Measurements from ENCODE around the gene RPS16.
"Not testable (repeated sequence)": the region's sequence is repeated elsewhere in the genome, so short reads cannot be mapped to it uniquely, and the experiment has no call there.

RPS16 gene

DNA sequence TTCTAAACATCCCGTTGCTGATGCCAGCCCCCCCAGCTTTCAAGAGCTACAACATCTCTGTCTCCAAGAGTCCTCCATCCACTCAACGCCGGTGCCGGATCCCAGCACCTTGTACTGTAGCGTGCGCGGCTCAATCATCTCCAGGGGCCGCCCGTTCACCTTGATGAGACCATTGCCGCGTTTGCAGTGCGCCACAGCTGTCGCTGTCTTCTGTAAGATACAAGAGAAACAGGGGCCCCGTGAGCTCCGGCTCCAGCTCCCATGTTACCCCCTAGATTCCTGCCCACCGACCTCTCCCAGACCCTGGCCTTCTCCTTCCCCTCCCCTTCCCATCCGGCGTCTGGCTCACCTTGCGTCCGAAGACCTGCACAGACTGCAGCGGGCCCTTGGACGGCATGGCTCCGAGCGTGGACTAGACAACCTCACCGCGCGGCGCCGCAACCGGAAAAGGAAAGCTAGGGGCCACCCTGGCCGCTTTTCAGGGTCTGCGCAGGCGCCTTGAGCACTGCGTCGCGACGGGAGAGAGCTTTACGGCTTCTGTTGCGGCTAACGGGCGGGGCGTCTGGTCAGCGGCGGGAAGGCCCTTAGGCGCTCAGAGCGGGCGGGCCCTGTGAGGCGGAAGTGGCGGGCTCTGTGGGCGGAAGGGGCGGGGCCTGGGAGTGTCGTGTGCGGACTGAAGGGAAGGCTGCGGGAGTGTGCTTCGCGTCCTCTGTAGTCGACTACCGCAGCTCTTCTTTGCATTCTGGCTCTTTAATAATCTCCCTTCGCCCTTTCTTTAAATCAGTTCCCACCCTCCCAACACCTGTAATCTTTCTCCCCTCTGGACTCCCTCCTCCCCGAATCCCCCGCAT is at the start of gene RPS16:
RPS16 (minus strand) TSS at position 451 of the 851 bp plus-strand sequence; CDS start at position 397, 54 bp downstream.
- DNase-seq = peak; percentile 99

DNA sequence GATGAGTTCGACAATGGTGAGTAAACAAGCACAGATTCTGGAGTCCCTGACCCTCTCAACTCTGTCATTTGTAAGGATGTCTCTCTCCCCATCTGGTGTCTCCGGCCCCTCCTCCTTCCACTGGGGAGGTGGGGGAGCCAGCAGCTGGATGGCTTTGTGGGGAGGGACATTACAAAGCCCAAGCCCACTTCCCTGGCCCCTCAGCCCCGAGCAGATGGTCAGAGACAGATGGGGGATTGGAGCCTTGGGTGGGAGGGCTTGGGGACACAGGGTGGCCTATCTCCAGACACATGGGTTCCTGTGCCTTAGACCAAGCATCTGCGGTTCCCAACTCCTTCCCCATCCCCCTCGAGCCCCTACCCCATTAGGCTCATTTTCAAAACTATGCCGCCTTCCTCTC is 47.4 kb upstream of the RPS16 start:
- no peak for DNase-seq

DNA sequence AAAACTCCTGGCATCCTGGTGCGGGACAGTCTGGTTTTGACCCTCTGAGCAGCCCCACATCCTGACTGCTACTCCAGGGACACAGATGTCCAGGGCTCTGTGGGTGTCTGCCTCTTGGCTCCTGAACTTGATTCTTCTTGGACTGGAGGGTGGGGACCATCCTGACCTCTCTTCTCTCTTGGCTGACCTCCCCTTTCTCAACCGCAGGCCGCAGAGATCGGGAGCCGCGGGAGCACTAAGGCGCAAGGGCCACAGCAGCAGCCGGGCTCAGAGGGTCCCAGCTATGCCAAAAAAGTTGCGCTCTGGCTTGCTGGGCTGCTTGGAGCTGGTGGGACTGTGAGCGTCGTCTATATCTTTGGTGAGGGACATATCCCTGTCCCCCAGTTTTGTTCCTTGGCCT is 45.9 kb upstream of the RPS16 start:
- no peak for DNase-seq

DNA sequence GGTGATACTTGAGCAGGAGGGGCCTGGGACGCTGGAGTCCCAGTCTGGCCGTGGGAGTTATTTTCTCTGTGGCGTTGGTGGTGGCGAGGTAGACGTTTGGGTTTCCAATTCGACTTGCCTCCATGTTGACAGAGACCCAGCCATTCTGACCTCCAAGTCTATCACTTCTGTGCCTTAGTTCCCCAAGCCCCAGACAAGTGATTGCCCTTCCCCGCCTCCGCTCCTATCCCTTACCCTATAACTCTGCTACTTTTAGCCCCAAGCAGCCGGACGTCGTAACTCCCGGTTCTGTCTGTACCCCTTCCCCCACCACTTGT is 45.4 kb upstream of the RPS16 start:
- DNase-seq = no peak

DNA sequence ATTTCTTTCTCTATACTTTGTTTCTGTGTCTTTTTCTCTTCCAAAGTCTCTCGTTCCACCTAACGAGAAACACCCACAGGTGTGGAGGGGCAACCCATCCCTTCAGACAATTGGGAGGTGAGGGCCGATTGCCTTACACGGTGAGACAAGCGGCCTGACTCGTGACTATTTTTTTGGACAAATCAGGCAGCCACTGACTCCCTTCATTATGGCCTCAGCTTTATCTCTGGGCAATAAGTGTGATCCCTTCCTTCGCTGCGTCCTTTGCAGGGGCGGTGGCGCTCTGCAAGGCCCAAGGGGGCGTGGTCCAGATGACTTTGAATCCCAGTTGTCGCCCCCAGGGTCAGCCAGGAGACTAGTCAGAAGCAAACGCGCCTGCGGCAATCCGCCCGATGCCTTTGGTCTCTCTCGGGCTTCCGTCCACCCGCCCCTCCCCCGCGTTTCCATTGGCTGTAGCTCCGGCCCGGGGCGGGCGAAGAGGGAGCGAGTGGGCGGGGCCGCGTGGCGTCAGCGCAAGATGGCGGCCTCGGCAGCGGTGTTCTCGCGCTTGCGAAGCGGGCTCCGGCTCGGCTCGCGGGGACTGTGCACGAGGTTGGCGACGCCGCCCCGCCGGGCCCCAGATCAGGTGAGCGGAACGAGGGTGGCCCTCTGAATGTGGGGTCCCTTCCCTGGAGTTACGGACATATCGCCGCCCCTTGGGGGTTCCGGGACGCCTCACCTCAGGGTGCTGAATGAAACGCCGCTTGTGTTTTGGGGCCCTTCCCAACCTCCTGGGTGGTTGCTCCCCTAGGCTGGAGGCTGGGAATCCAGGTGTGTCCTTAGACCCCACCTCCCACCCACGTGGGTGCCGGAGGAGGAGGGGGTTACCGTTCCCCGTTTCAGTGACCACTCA is 44.8 kb upstream of the RPS16 start, which contains the start of gene TIMM50:
TIMM50 (plus strand) TSS at position 502 of the 892 bp plus-strand sequence; CDS start at position 518, 16 bp downstream.
- DNase-seq = peak; percentile 99

DNA sequence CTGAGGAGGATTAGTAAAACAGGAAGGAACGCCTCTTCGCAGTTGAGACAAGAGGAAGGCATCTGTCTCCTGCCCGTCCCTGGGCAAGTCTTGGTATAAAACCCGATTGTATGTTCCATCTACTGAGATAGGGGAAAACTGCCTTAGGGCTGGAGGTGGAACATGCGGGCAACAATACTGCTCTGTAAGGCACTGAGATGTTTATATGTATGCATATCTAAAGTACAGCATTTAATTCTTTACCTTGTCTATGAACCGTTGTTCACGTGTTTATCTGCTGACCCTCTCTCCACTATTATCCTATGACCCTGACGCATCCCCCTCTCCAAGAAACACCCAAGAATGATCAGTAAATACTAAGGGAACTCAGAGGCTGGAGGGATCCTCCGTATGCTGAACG is 44.2 kb upstream of the RPS16 start:
- DNase-seq = no peak

DNA sequence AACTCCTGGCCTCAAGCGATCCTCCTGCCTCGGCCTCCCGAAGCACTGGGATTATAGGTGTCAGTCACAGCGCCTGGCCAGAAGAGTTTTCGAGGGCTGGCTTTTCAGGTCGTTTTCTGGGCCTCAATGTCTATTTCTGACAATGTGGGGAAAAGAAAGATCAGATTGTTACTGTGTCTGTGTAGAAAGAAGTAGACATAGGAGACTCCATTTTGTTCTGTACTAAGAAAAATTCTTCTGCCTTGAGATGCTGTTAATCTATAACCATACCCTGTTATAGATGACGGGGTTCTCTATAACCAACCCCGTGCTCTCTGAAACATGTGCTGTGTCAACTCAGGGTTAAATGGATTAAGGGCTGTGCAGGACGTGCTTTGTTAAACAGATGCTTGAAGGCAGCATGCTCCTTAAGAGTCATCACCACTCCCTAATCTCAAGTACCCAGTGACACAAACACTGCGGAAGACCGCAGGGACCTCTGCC is 43.6 kb upstream of the RPS16 start:
- DNase-seq = not testable (repeated sequence)

DNA sequence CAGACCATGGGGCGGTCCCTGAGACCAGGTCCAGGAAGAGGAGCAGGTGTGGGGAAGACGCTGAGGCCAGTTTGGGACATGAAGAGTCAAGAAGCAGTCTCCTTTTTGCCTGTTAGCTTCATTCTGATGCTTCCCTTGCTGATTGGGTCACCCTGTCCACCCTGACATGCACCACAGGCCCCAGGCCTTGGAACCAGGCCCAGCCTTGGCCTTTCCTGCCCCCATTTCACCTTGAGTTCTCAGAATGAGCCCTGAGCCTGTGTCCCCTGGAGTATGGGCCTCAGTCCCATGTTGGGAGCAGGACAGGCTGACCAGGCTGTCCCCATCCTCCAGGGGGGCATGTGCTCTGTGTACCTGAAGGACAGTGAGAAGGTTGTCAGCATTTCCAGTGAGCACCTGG is 40.0 kb upstream of the RPS16 start:
- no peak for DNase-seq

DNA sequence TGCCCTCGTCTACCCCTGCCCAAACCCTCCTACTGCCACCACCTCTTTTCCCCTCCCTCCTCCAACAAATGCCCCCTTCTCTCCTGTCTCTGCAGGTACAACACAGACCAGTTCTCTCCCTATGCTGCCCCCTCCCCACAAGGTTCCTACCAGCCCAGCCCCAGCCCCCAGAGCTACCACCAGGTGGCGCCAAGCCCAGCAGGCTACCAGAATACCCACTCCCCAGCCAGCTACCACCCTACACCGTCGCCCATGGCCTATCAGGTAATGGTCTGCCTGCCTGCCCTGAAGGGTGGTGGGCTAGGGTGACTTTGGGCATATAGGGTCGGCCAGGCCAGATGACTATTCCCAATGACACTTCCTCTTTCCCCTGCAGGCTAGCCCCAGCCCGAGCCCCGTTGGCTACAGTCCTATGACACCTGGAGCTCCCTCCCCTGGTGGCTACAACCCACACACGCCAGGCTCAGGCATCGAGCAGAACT is 38.4 kb upstream of the RPS16 start:
- DNase-seq = peak; percentile 88

DNA sequence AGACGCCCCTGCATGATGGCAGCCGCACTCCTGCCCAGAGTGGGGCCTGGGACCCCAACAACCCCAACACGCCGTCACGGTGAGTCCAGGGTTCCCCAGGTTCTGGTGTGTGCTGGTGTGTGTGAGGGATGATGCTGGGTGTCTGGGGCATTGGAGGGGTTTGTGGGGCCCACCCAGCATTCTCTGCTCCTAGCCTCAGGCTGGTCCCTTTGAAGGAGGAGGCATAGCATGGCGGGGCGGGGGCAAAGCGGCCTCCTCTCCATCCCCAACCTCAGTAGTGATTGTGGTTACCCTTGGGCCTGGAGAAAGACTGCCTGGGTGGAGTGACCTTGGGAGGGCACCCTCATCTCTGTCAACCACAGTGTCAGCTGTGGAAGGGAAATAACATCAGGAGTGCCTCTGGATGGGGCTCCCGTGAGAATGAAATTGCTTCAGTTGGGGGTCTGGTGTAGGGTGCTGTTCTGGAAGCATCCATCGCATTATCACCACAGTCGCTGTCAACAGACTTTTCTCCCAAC is 37.8 kb upstream of the RPS16 start:
- DNase-seq = no peak

DNA sequence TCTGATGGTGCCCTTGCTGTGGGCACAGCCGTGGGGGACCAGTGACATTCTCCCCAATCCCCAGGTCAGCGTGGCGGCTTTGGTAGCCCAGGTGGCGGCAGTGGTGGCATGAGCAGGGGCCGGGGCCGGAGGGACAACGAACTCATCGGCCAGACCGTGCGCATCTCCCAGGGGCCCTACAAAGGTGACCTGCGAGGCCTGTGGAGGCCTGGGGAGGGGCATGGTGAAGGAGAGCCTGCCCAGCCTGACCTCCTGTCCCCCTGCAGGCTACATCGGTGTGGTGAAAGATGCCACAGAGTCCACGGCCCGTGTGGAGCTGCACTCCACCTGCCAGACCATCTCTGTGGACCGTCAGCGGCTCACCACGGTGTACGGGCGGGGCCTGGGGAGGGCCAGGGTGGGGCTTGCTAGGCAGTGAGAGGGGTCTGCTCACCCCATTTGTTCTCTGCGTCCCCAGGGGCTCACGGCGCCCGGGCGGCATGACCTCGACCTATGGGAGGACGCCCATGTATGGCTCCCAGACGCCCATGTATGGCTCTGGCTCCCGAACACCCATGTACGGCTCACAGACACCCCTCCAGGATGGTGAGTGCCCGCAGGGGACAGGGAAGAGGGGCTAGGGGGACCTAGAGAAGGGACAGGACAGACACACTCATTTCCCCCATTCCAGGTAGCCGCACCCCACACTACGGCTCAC is 37.1 kb upstream of the RPS16 start:
- no peak for DNase-seq

DNA sequence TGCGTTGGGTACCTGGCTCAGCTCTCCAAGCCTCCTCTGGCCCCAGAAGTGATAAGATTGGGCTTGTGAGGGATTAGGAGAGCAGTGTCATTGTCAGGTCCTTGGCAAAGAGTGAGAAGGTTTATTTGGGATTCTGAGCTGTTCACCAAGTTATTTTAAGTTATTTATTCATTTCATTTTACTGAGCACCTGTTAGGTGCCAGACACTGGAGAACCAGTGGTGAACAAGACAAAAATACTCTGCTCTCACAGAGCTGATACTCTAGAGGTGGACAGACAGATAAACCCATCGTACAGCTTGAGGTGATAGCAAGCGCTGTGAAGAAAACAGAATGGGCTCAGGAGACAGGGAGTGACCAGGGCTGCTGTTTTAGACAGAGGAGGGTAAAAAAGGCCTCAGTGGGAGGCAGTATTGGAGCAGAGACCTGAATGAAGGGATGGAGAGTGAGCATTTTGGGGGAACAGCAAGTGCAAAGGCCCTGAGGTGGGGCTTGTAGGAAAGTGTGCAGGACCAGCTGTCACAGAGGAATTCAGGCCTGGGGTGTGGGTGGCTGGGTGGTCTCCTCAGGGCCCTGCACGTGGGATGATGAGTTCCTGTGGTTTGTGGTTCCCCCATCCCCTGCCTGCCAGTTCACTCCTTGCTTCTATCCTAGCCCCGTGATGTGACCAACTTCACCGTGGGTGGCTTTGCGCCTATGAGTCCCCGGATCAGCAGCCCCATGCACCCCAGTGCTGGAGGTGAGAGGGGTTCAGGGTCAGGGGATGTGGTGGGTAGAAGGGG is 36.2 kb upstream of the RPS16 start:
- no peak for DNase-seq

DNA sequence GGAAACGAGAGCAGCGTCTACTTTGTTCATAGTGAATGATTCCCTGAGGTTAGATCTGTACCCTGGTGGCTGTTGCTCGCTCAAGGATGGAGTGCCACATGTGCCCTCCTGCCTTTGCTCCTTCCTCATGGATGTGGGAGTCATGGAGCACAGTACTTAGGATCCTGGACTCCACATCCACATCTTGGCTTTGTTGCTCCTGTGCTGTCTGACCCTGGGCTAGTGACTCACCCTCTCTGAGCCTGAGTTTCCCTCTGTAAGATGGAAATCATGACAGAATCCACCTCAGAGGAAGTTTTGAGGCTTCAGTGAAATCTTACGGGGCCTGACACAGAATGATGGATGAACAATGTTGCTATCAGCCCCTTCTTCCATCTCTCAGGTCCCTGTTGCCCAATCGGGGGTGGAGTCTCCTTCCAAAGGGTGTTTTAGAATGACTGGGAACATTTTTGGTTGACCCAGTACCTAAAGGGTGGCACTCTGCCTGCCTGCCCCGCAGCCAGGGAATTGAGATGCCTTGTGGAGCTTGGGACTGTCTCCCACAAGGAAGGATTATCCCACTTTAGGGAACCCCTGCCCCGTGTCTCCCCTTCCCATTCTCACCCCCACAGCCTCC is 35.1 kb upstream of the RPS16 start:
- DNase-seq = no peak

DNA sequence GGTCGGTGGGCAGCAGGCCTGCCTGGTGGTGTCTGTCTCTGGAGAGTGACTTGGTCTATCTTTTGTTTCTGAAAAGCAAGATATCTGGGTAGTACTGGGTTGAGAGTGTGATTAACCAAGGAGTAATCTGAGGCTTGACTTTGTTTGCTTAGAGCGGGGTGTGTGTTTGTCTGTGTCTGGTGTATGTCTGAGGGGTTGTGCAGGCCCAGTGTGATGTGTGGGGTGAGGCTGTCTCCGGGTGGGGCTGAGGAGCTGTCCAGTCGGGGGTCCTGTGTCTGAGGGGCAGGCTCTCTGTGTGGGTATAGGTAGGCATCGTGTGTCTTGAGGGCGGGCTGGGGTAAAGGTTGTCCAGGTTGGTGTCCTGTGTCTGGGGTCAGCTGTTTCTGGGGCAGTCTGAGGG is 33.8 kb upstream of the RPS16 start:
- DNase-seq = no peak

DNA sequence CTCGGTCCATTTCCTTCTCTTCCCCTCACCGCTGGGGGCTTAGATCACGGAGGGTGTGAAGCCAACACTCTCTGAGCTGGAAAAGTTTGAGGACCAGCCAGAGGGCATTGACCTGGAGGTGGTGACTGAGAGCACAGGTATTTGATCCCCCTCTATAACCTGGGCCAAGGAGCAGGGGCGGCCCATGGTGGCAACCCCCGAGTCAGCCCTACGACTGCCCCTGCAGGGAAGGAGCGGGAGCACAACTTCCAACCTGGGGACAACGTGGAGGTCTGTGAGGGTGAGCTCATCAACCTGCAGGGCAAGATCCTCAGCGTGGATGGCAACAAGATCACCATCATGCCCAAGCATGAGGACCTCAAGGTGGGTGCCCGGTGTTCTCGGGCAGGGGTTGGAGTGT is 33.3 kb upstream of the RPS16 start:
- DNase-seq = no peak

DNA sequence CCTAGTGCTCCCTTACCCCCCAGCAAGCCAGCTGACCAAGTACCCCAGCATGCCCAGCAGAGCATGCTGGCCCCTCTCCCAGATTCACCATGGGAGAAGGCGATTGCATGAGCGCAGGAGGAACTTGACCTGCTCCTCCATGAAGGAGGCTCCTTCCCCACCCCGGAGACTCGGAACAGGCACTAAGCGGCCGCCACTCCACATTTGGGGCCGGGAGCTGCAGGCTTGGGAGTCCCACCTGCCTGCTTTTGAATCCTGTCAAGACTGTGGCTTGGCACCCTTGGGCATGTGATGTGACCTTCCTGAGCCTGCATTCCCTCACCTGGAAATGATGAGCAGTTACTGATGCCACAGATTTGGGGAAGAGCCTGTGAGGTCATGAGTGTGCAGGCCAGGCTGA is 32.2 kb upstream of the RPS16 start:
- no peak for DNase-seq

DNA sequence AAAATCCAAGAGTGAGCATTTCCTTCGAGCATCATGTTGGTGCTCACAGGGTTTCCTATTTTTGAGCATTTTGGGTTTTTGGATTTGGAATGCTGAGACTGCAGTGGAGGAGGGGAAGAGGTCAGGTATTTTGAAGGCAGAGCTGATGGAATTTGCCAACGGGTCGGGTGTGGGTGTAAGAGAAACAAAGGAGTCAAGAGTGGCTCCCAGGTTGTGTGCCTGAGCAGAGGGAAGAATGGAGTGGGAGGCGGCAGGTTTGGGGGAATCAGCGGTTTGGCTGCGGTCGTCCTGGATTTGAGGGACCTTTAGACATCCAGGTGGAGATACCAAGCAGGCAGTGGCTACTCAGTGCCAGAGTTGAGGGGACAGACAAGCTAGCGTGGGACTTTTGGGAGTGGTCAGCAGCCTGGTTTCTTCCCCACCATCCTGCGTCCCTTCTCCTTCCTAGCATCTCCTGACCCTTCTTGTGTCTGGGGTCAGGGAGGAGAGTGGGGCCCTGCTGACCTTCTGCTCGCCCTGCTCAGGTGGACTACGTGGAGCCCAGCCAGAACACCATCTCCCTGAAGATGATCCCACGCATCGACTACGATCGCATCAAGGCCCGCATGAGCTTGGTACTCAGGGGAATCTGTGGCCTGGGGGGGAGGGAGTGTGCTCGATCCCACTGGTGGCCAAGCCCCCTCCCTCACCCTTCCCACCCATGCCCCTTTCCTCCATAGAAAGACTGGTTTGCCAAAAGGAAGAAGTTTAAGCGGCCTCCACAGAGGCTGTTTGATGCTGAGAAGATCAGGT is 30.4 kb upstream of the RPS16 start:
- DNase-seq = no peak

DNA sequence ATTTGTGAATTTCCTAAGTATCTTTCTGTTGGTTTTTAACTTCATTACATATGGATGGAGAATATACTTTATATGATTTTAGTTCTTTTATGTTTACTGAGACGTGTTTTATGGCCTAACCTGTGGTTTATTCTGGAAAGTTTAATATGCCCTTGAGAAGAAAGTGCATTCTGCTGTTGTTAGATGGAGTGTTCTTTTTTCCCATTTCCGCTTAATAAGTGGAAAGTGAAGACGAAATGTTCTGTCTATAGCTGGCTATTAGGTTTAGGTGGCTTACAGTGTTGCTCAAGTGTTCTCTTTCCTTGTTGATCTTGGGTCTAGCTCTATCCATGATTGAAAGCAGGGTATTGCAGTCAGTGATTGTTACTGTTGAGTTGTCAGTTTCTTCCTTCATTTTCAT is 27.7 kb upstream of the RPS16 start:
- DNase-seq = no peak

DNA sequence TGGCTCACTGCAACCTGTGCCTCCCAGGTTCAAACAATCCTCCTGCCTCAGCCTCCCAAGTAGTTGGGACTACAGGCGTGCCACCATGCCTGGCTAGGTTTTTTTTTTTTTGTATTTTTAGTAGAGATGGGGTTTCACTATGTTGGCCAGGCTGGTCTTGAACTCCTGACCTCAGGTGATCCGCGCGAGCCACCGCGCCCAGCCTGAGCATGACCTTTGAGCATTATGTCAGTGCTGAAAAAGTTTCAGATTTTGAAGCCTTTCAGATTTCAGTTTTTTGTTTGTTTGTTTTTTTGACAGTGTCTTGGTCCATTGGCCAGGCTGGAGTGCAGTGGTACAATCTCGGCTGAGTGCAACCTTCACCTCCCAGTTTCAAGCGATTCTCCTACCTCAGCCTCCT is 15.5 kb upstream of the RPS16 start:
- DNase-seq = not testable (repeated sequence)

DNA sequence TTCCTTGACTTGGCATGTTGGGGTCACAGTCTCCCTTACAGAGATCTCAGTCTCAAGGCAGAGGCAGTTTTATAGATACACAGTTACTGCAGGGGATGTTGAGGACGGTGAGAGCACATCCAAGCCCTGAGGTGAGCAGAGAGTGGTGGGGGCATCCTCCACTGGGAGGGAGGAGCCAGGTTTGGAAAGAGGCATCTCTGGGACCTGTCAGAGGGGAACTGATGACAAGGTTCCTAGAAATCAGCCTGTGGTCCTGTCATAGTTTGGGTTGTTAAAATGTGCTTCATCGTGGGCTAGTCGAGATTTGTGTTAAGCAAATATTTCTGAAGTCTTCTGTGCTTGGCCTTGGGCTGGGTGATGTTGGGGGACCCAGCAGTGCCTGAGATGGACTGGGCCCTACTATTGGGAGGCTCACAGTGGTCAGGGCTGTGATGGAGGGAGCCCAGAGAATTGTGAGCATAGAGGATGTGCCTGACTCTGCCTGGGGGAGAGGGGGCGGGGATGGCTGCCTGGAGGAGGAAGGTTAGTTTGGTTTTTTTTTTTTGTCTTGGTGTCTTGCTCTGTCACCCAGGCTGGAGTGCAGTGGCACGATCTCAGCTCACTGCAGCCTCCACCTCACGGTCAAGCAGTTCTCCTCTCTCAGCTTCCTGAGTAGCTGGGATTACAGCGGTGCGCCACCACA is 13.5 kb upstream of the RPS16 start:
- no peak for DNase-seq

Data from islet precursor cell (in vitro differentiated cells).